ENCODE data around the gene MEX3B.

DNA sequence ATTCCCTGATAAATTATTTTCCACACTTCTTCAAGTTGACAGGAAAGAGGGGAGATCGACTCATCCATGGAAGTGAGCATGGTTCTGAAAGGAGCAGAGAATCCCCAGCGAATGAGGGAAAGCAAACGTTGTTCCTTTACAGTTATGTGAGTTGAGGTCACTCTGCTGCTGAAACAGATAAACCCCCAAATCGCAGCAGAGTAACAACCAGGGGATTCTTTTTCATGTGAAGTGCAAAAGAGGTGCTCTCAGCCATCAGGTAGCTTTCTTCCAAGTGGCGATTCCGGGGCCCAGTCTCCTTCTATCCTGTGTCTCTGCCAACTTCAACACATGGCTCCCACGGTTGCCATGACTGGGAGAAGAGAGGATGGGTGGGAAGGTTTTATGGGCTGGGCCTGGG, 28.2 kb downstream of the MEX3B start:
- no peak for TF ChIP-seq POLR2A (IDR thresholded peaks at IDR 0.05)
- TF ChIP-seq, protein P1, sequence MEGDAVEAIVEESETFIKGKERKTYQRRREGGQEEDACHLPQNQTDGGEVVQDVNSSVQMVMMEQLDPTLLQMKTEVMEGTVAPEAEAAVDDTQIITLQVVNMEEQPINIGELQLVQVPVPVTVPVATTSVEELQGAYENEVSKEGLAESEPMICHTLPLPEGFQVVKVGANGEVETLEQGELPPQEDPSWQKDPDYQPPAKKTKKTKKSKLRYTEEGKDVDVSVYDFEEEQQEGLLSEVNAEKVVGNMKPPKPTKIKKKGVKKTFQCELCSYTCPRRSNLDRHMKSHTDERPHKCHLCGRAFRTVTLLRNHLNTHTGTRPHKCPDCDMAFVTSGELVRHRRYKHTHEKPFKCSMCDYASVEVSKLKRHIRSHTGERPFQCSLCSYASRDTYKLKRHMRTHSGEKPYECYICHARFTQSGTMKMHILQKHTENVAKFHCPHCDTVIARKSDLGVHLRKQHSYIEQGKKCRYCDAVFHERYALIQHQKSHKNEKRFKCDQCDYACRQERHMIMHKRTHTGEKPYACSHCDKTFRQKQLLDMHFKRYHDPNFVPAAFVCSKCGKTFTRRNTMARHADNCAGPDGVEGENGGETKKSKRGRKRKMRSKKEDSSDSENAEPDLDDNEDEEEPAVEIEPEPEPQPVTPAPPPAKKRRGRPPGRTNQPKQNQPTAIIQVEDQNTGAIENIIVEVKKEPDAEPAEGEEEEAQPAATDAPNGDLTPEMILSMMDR (IDR thresholded peaks at IDR 0.05): no peak

Measured in gastroesophageal sphincter (tissue), 3 donors.